ENCODE results near the gene EPB41.
A peak's percentile ranks its signal among the peaks of the same experiment; 100 is the strongest.
"Not testable (repeated sequence)": the region's sequence is repeated elsewhere in the genome, so short reads cannot be mapped to it uniquely, and the experiment has no call there.

EPB41 gene

GRCh38 chr1:28928314-28928941, 14.1 kb downstream of the EPB41 start:
- DNase-seq, result no peak

GRCh38 chr1:28933277-28933676, 18.9 kb downstream of the EPB41 start:
- no peak for DNase-seq

GRCh38 chr1:28933918-28934317, 19.5 kb downstream of the EPB41 start:
- no peak for DNase-seq

GRCh38 chr1:28934676-28935075, 20.3 kb downstream of the EPB41 start:
- no peak for DNase-seq

GRCh38 chr1:28935293-28935692, 20.9 kb downstream of the EPB41 start:
- no peak for DNase-seq

- no peak for DNase-seq
These were observed 21.7 kb downstream of the EPB41 start for GRCh38 chr1:28936094-28936493.

- DNase-seq, result no peak
These were observed 22.2 kb downstream of the EPB41 start for GRCh38 chr1:28936528-28936927.

GRCh38 chr1:28943581-28943980, 29.2 kb downstream of the EPB41 start:
- DNase-seq, result not testable (repeated sequence)

- no peak for DNase-seq
These were observed 35.6 kb downstream of the EPB41 start for GRCh38 chr1:28950006-28950405.

GRCh38 chr1:28950449-28950848, 36.1 kb downstream of the EPB41 start:
- DNase-seq, result no peak

GRCh38 chr1:28954126-28954726, 39.9 kb downstream of the EPB41 start:
- DNase-seq, result no peak

- DNase-seq, result no peak
These were observed 41.7 kb downstream of the EPB41 start for GRCh38 chr1:28956038-28956464.

- peak; percentile 92 for DNase-seq
These were observed 47.9 kb downstream of the EPB41 start for GRCh38 chr1:28962114-28962831.

- DNase-seq, result no peak
These were observed 51.0 kb downstream of the EPB41 start for GRCh38 chr1:28965271-28965870.

- no peak for DNase-seq
These were observed 52.2 kb downstream of the EPB41 start for GRCh38 chr1:28966617-28967016.

GRCh38 chr1:28971980-28972771, 57.8 kb downstream of the EPB41 start:
- DNase-seq, result peak; percentile 34

- peak; percentile 23 for DNase-seq
These were observed 59.4 kb downstream of the EPB41 start for GRCh38 chr1:28973596-28974421.

GRCh38 chr1:28974432-28974831, 60.1 kb downstream of the EPB41 start:
- DNase-seq, result no peak

GRCh38 chr1:28976248-28976647, 61.9 kb downstream of the EPB41 start:
- DNase-seq, result no peak

GRCh38 chr1:28981210-28981609, 66.8 kb downstream of the EPB41 start:
- no peak for DNase-seq

GRCh38 chr1:28982198-28982597, 67.8 kb downstream of the EPB41 start:
- DNase-seq, result no peak

GRCh38 chr1:28983091-28983490, 68.7 kb downstream of the EPB41 start:
- DNase-seq, result no peak

All from activated CD4-positive, alpha-beta T cell treated with anti-CD3 and anti-CD28 coated beads, Interleukin-10, Interleukin-2, amounts not matched to agents 100 ng/mL and 50 ng/mL, durations not matched to agents 16 hours and 8 hours (primary cell).